Measurements from ENCODE around the gene ABCA13. TPM values are rescaled to one million over a fixed set of nuclear protein-coding genes. Genes with fewer than 3 reads are reported as not detected.

ABCA13 gene
- total RNA-seq, 1 experiment from 2014 or later, result 2.1 TPM

DNA sequence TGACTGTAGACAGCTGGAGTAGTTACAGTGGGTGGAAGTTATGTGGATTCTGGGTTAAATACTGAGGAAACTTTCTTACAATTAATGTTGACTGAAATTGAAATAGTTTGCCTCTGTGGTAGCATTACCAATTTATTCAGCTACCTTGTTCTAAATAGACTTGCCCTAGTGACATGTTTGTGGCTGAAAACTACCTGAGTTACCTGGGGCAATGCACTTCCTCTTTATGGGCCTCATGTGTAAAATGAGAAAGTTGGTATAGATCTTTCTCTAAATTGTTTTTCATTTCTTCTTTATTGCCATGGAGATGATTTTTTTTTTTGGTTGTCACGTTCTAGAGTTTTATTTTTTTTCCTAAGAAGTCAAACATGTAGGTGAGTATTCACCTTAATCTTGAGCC is 500.4 kb downstream of the ABCA13 start:
- Histone ChIP-seq H2AFZ (ENCODE audit: low read length) (no peak overlapping the region), H3K27ac (ENCODE audit: low read length) (no peak overlapping the region), H4K20me1 (ENCODE audit: low read length) (no peaks in the 10 kb centered on the region), H3K9me3 (ENCODE audit: low read length) (no peaks in the 10 kb centered on the region), H3K9ac (ENCODE audit: low read length) (no peak overlapping the region), H3K79me2 (ENCODE audit: low read length) (no peaks in the 10 kb centered on the region), H3K4me1 (ENCODE audit: insufficient read depth, low read length) (no peaks in the 10 kb centered on the region), H3F3A (ENCODE audit: low read length, unreplicated experiment) (no peaks in the 10 kb centered on the region), H3K27me3 (ENCODE audit: low read length) (no peaks in the 10 kb centered on the region), H3K4me2 (ENCODE audit: low read length) (no peak overlapping the region), H3K9me2 (replicated peaks; ENCODE audit: low read length) (0 out of 2 replicates have a peak, but pooled peaks cover 4% of the 10 kb centered on the region), H3K4me3 (ENCODE audit: low read length) (no peak overlapping the region), H3K36me3 (ENCODE audit: low read depth, low read length) (no peaks in the 10 kb centered on the region)
- ATAC-seq, result no peak
- no peak for DNase-seq
- intact Hi-C loops (cut with micrococcal nuclease), result no loop called here
- CTCF ChIA-PET, result no interaction called here
- POLR2A ChIA-PET (ENCODE audit: unreplicated experiment), result no interaction called here
- TF ChIP-seq EZH2phosphoT487 (IDR thresholded peaks at IDR 0.05; ENCODE audit: borderline replicate concordance, low read length) (no peak), EZH2 (IDR thresholded peaks at IDR 0.05; ENCODE audit: low read length, unreplicated experiment) (no peak)
- TF ChIP-seq, protein P1, sequence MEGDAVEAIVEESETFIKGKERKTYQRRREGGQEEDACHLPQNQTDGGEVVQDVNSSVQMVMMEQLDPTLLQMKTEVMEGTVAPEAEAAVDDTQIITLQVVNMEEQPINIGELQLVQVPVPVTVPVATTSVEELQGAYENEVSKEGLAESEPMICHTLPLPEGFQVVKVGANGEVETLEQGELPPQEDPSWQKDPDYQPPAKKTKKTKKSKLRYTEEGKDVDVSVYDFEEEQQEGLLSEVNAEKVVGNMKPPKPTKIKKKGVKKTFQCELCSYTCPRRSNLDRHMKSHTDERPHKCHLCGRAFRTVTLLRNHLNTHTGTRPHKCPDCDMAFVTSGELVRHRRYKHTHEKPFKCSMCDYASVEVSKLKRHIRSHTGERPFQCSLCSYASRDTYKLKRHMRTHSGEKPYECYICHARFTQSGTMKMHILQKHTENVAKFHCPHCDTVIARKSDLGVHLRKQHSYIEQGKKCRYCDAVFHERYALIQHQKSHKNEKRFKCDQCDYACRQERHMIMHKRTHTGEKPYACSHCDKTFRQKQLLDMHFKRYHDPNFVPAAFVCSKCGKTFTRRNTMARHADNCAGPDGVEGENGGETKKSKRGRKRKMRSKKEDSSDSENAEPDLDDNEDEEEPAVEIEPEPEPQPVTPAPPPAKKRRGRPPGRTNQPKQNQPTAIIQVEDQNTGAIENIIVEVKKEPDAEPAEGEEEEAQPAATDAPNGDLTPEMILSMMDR (conservative IDR thresholded peaks at IDR 0.05; ENCODE audit: low read depth, low read length), result no peak
- no TSS peak for BruUV-seq (replicated peaks)

DNA sequence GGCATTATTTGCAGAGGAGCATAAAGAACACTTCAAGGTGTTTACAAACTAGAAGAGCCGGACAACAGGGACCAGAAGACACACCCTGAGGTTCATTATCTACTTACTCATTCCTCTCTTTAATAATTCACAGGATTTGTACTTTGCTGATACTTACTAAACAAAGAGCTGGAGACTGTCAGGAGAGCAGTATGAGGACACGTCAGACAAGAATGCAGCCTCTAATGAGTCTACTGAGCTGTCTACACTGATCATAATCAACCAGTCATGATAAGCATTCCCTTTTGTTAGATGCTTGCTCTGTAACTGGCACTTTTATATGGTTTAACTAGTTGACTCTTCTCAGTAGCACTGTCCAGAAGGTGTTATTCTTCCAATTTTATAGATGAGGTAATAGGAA is 509.7 kb downstream of the ABCA13 start:
- TF ChIP-seq, protein P1 (conservative IDR thresholded peaks at IDR 0.05; ENCODE audit: low read depth, low read length), result no peak
- TF ChIP-seq EZH2 (IDR thresholded peaks at IDR 0.05; ENCODE audit: low read length, unreplicated experiment) (no peak), EZH2phosphoT487 (IDR thresholded peaks at IDR 0.05; ENCODE audit: borderline replicate concordance, low read length) (no peak)
- intact Hi-C loops (cut with micrococcal nuclease), result no loop called here
- no peak overlapping the region for H3K9ac ChIP-seq (ENCODE audit: low read length)
- no peaks in the 10 kb centered on the region for H3K9me2 ChIP-seq (replicated peaks; ENCODE audit: low read length)
- H3K27me3 ChIP-seq (ENCODE audit: low read length), result no peaks in the 10 kb centered on the region
- no peaks in the 10 kb centered on the region for H3F3A ChIP-seq (ENCODE audit: low read length, unreplicated experiment)
- no peak overlapping the region for H3K4me3 ChIP-seq (ENCODE audit: low read length)
- H4K20me1 ChIP-seq (ENCODE audit: low read length), result no peaks in the 10 kb centered on the region
- no peak overlapping the region for H3K27ac ChIP-seq (ENCODE audit: low read length)
- no TSS peak for BruUV-seq (replicated peaks)
- CTCF ChIA-PET, result no interaction called here
- no peak overlapping the region for H2AFZ ChIP-seq (ENCODE audit: low read length)
- POLR2A ChIA-PET (ENCODE audit: unreplicated experiment), result no interaction called here
- no peaks in the 10 kb centered on the region for H3K79me2 ChIP-seq (ENCODE audit: low read length)
- H3K4me1 ChIP-seq (ENCODE audit: insufficient read depth, low read length), result no peaks in the 10 kb centered on the region
- DNase-seq (no peak), ATAC-seq (no peak)
- H3K36me3 ChIP-seq (ENCODE audit: low read depth, low read length), result no peaks in the 10 kb centered on the region
- H3K9me3 ChIP-seq (ENCODE audit: low read length), result no peaks in the 10 kb centered on the region
- H3K4me2 ChIP-seq (ENCODE audit: low read length), result no peak overlapping the region

DNA sequence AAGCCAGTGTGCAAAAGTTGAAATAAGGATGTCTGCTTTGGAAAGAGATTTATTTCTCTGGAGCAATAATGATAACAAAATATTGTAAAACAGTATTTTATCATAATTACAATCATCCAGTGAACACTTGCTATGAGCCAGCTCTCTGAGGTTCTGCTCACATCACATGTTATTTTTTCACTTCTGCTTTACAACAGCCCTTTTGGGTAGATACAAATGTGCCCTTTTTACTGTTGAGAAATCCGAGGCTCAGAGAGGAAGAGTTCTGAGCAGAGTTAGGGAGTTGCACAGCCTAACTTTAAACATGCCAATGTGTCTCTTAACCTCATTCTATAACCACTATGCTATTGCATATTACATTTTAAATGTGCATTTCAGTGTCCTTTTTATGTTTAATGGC is 520.5 kb downstream of the ABCA13 start:
- intact Hi-C loops (cut with micrococcal nuclease), result no loop called here
- TF ChIP-seq EZH2 (IDR thresholded peaks at IDR 0.05; ENCODE audit: low read length, unreplicated experiment), result no peak
- TF ChIP-seq EZH2phosphoT487 (IDR thresholded peaks at IDR 0.05; ENCODE audit: borderline replicate concordance, low read length), result no peak
- TF ChIP-seq, protein P1 (conservative IDR thresholded peaks at IDR 0.05; ENCODE audit: low read depth, low read length), result no peak
- no TSS peak for BruUV-seq (replicated peaks)
- Histone ChIP-seq H3K4me2 (ENCODE audit: low read length) (no peak overlapping the region), H3K4me3 (ENCODE audit: low read length) (no peak overlapping the region), H3K9me3 (ENCODE audit: low read length) (no peaks in the 10 kb centered on the region), H3F3A (ENCODE audit: low read length, unreplicated experiment) (no peaks in the 10 kb centered on the region), H3K4me1 (ENCODE audit: insufficient read depth, low read length) (no peaks in the 10 kb centered on the region), H3K27ac (ENCODE audit: low read length) (no peak overlapping the region), H3K27me3 (ENCODE audit: low read length) (no peaks in the 10 kb centered on the region), H3K9me2 (replicated peaks; ENCODE audit: low read length) (no peaks in the 10 kb centered on the region), H3K79me2 (ENCODE audit: low read length) (no peaks in the 10 kb centered on the region), H3K9ac (ENCODE audit: low read length) (no peak overlapping the region), H3K36me3 (ENCODE audit: low read depth, low read length) (no peaks in the 10 kb centered on the region), H2AFZ (ENCODE audit: low read length) (no peak overlapping the region), H4K20me1 (ENCODE audit: low read length) (no peaks in the 10 kb centered on the region)
- ChIA-PET CTCF (no interaction called here), POLR2A (ENCODE audit: unreplicated experiment) (no interaction called here)
- ATAC-seq, result no peak
- DNase-seq, result no peak

Other genes starting within 250 kb of the ABCA13 start
- gene PKD1L1, start 223.0 kb upstream of the ABCA13 start, total RNA-seq (2014; rRNA removed), result 0.04 and 0.17 TPM in 2 replicates
- gene HUS1, start 191.8 kb upstream of the ABCA13 start, total RNA-seq (2014; rRNA removed), result 15.3 and 23.2 TPM in 2 replicates
- gene SUN3, start 142.4 kb upstream of the ABCA13 start, total RNA-seq (2014; rRNA removed), result not detected in 2 replicates
- gene C7orf57, start 135.9 kb upstream of the ABCA13 start, total RNA-seq (2014; rRNA removed), result 0.15 TPM in 1 of 2 replicates, not detected in the other
- 71.9 and 77.7 TPM in 2 replicates for gene UPP1, start 82.2 kb upstream of the ABCA13 start, total RNA-seq (2014; rRNA removed)

Data from PC-3 (cell line).